DOHH2 (cell line): ENCODE measurements around the gene RPRML.
"Not testable (repeated sequence)": the region's sequence is repeated elsewhere in the genome, so short reads cannot be mapped to it uniquely, and the experiment has no call there.

Experiments used
- EZH2phosphoT487 ChIP-seq: fragments of 200-600 bp; sonication (generic); IDR thresholded peaks from 2 replicates; pipeline ENCODE4 v1.6.1; 2017; ENCODE audit warnings: borderline replicate concordance, mild to moderate bottlenecking, antibody characterized with exemption, low read length, moderate library complexity, mixed read lengths
- TF ChIP-seq, protein P1 (sequence below): fragments of 200-600 bp; sonication (generic); IDR thresholded peaks from one replicate; pipeline ENCODE4 v1.5.1; 2014; ENCODE audit warnings: antibody characterized with exemption, mild to moderate bottlenecking, low read depth, low read length; ENCODE audit not compliant: poor library complexity, severe bottlenecking

DNA sequence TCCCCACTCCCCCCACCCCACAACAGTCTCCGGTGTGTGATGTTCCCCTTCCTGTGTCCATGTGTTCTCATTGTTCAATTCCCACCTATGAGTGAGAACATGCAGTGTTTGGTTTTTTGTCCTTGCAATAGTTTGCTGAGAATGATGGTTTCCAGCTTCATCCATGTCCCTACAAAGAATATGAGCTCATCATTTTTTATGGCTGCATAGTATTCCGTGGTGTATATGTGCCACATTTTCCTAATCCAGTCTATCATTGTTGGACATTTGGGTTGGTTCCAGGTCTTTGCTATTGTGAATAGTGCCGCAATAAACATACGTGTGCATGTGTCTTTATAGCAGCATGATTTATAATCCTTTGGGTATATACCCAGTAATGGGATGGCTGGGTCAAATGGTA, 25.9 kb downstream of the RPRML start:
- TF ChIP-seq, protein P1, sequence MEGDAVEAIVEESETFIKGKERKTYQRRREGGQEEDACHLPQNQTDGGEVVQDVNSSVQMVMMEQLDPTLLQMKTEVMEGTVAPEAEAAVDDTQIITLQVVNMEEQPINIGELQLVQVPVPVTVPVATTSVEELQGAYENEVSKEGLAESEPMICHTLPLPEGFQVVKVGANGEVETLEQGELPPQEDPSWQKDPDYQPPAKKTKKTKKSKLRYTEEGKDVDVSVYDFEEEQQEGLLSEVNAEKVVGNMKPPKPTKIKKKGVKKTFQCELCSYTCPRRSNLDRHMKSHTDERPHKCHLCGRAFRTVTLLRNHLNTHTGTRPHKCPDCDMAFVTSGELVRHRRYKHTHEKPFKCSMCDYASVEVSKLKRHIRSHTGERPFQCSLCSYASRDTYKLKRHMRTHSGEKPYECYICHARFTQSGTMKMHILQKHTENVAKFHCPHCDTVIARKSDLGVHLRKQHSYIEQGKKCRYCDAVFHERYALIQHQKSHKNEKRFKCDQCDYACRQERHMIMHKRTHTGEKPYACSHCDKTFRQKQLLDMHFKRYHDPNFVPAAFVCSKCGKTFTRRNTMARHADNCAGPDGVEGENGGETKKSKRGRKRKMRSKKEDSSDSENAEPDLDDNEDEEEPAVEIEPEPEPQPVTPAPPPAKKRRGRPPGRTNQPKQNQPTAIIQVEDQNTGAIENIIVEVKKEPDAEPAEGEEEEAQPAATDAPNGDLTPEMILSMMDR, result not testable (repeated sequence)
- TF ChIP-seq EZH2phosphoT487, result not testable (repeated sequence)
